Measurements from ENCODE around the gene DDX27.
A peak's percentile ranks its signal among the peaks of the same experiment; 100 is the strongest.

DDX27 gene

GRCh38 chr20:49203011-49203410 is 16.2 kb upstream of the DDX27 start:
- no peak for DNase-seq

GRCh38 chr20:49203746-49204145 is 15.5 kb upstream of the DDX27 start:
- DNase-seq, result no peak

GRCh38 chr20:49207076-49207475 is 12.1 kb upstream of the DDX27 start:
- DNase-seq, result no peak

- DNase-seq, result no peak
Measured at GRCh38 chr20:49210101-49210756, 9.0 kb upstream of the DDX27 start.

- DNase-seq, result no peak
Measured at GRCh38 chr20:49210757-49211110, 8.5 kb upstream of the DDX27 start.

- no peak for DNase-seq
Measured at GRCh38 chr20:49214571-49214970, 4.6 kb upstream of the DDX27 start.

- no peak for DNase-seq
Measured at GRCh38 chr20:49215232-49215631, 4.0 kb upstream of the DDX27 start.

- DNase-seq, result peak; percentile 22 to 93 (median 78)
Measured at GRCh38 chr20:49216991-49217578, 2.1 kb upstream of the DDX27 start.

GRCh38 chr20:49218739-49219090 is 501 bp upstream of the DDX27 start:
- peak in 8 of 56 donors; percentile 4 to 32 (median 16) for DNase-seq

GRCh38 chr20:49219924-49220831 is 962 bp downstream of the DDX27 start:
- DNase-seq, result no peak

GRCh38 chr20:49225896-49226295 is 6.7 kb downstream of the DDX27 start:
- DNase-seq, result no peak

- no peak for DNase-seq
Measured at GRCh38 chr20:49228676-49229075, 9.5 kb downstream of the DDX27 start.

- DNase-seq, result no peak
Measured at GRCh38 chr20:49229381-49229780, 10.2 kb downstream of the DDX27 start.

- no peak for DNase-seq
Measured at GRCh38 chr20:49230021-49230420, 10.8 kb downstream of the DDX27 start.

GRCh38 chr20:49230561-49231133 is 11.4 kb downstream of the DDX27 start:
- peak in 14 of 56 donors; percentile 3 to 40 (median 14) for DNase-seq

GRCh38 chr20:49231471-49231870 is 12.3 kb downstream of the DDX27 start:
- DNase-seq, result no peak

GRCh38 chr20:49233226-49233625 is 14.0 kb downstream of the DDX27 start:
- no peak for DNase-seq

- DNase-seq, result no peak
Measured at GRCh38 chr20:49234831-49235230, 15.6 kb downstream of the DDX27 start.

GRCh38 chr20:49236301-49236700 is 17.1 kb downstream of the DDX27 start:
- no peak for DNase-seq

GRCh38 chr20:49237531-49237930 is 18.3 kb downstream of the DDX27 start:
- no peak for DNase-seq

GRCh38 chr20:49245921-49246740 is 26.9 kb downstream of the DDX27 start:
- DNase-seq, result peak in 21 of 56 donors; percentile 5 to 49 (median 36)
